Heart left ventricle (tissue), 13 donors: ENCODE data around the gene DRAM1.

ENCODE experiments used
- CTCF ChIP-seq, 12 donors: fragments of 200-600 bp; sonication (generic) in 4 of 12; IDR thresholded peaks; one replicate each; pipeline versions ENCODE4 v1.5.0 to v1.8.0; 2018 to 2022; ENCODE audit warnings: antibody characterized with exemption in 12 of 12, mild to moderate bottlenecking in 5 of 12
- POLR2A ChIP-seq, 2 donors: fragments of 450-650 bp; IDR thresholded peaks; one replicate each; pipeline ENCODE4 v1.6.1; 2017; ENCODE audit warnings: antibody characterized with exemption in 2 of 2, mild to moderate bottlenecking in 2 of 2, moderate library complexity in 2 of 2
- donor health status: ischemic (EF 13 %, LVEDD 7.1; RV severe dilation, severe dysfunction).
- donor health status: DM: no; HTN: yes; CAD: no.
- donor health status: DM: no; HTN: no; CAD: no.
- donor health status: ischemic (EF 25% LVEDD 6.9; RV normal size, moderate dysfunction).
- donor health status: ischemic (EF 25% LVEDD 5.7; RV mildly dilated, moderate dysfunction).
- donor health status: ischemic (EF 35%, LVEDD 5.7; RV mildly dilated, moderate dysfunction).
- donor health status: nonischemic (EF 11% LVEDD 7.7; RV severe dilation, severe dysfunction).
- donor health status: DM: yes; HTN: yes; CAD: no.
- donor health status: PGD.
- donor health status: ischemic (EF 29% LVEDD 5.4; RV normal size, mild dysfunction).
- donor health status: nonischemic (EF 23%, LVEDD 6.1; RV moderate dilation, normal function).

GRCh38 chr12:101889211-101889752 lies 11.9 kb downstream of the DRAM1 start:
- TF ChIP-seq CTCF (IDR thresholded peaks at IDR 0.05) (no peak), POLR2A (IDR thresholded peaks at IDR 0.05) (no peak)
